ENCODE measurements around the gene PPARG. TPM values are rescaled to one million over a fixed set of nuclear protein-coding genes. Genes with fewer than 3 reads are reported as not detected.

The PPARG gene
- total RNA-seq, 2 experiments from 2014 or later = 0.20 TPM; not detected in 1

DNA sequence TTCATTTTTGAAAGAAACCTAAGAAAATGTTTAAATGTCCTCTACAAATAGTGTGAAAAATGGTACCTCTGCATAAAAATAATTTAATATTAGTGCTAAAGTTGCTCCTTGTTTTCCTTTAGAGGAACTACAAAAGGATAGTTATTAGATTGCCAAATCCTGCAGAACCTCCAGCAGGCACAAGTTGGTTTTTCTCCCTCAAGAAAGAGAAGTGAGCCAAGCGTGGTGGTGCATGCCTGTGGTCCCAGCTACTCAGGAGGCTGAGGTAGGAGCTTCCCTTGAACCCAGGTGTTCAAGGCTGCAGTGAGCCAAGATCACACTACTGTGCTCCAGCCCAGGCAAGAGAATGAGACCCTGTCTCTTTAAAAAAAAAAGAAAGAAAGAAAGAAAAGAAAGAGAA lies 110.4 kb downstream of the PPARG start:
- Mint-ChIP-seq H3K9me3 (no peaks in the 10 kb centered on the region), H3K36me3 (ENCODE audit: low read depth) (no peaks in the 10 kb centered on the region), H3K4me3 (no peak overlapping the region), H3K27me3 (ENCODE audit: low read depth) (peaks cover 17% of the 10 kb centered on the region), H3K4me1 (ENCODE audit: low read depth) (peaks cover 18% of the 10 kb centered on the region), H3K27ac (no peak overlapping the region)
- CTCF ChIA-PET = interaction anchor here (0.5 kb wide), 1 partner anchor 75 kb away, joined by 3 read pairs; no protein-coding TSS in a partner anchor
- DNase-seq = no peak
- intact Hi-C loops (cut with micrococcal nuclease) = no loop called here

DNA sequence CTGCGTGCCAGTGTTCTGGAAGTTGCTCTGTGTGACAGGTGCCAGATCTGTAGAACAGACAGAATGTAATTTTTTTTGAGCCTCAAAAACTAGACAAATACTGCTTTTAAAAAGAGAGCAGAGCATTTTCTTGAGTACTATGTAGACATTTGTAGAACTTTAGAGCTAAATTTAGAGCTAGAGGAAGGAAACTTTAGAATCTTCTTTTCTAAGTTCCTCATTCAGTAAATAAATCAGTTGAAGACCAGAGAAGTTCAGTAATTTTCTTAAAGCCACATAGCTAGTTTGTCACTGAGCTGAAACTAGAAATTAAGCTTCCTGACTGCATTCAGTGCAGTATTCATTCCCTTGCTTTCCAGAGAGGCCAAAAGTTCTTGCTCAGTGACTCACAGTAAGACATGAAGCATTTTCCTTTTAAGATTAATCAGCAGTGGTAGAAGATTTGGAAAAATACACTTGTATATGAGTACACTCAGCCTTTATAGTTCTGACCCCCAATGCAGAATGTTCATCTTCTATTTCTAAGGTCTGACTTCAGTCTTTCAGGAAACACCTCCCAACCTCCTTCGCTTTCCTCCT lies 111.8 kb downstream of the PPARG start:
- intact Hi-C loops (cut with micrococcal nuclease) = no loop called here
- Mint-ChIP-seq H3K36me3 (ENCODE audit: low read depth) (no peaks in the 10 kb centered on the region), H3K27me3 (ENCODE audit: low read depth) (peaks cover 18% of the 10 kb centered on the region), H3K9me3 (no peaks in the 10 kb centered on the region), H3K4me3 (no peak overlapping the region), H3K27ac (no peak overlapping the region), H3K4me1 (ENCODE audit: low read depth) (peaks cover 11% of the 10 kb centered on the region)
- CTCF ChIA-PET = interaction anchor here (0.7 kb wide), 1 partner anchor 72 kb away, joined by 3 read pairs; no protein-coding TSS in a partner anchor
- DNase-seq = no peak

DNA sequence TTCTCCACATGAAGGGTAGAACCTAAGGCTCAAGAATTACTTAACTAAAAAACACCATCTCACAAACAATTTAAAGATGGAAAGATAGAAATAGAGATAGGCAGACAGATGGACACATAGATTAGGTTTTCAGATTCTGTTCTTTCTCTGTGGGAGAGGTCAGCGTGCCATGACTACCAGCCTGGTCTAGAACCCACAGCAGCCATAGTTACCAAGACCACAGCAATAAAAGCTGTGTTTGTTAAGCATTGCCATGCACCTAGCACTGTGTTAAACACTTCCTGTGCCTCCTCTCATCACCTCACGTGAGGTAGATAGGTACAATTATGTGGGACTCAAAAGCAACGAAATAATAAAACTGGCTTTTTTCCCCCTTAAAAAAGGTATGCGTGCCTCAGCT lies 112.3 kb downstream of the PPARG start:
- no peak overlapping the region for H3K4me3 Mint-ChIP-seq
- DNase-seq = no peak

DNA sequence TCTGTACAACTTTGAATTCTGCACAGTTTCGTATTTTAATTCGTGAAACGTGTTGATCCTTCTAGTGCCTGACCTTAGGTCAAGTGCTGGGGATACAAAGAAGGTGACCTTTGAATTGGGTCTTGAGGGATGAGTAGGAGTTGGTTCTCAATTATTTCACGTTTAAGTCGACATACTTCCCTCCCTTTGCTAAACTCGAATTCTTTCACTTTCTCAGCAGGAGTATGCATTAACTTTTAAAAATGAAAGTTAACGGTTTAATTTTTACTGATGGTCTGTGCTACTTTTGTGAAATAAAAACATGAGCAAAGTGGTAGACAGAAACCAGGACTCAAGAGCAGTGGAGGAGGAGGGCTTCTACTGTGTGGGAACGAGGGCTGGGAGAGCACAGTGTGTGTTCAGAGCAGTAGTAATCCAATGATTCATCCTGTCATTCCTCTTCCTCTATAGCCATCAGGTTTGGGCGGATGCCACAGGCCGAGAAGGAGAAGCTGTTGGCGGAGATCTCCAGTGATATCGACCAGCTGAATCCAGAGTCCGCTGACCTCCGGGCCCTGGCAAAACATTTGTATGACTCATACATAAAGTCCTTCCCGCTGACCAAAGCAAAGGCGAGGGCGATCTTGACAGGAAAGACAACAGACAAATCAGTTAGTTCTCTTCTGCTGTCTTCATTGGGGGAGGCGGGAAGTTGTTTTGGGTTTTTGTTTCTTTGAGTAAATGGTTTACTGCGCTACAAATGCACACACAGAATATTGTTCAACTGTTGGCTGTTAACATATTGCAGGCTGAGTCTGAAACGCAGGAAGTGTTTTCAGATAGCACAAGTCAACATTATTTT lies 116.8 kb downstream of the PPARG start:
- Mint-ChIP-seq H3K4me3 (no peak overlapping the region), H3K27me3 (ENCODE audit: low read depth) (peaks cover 17% of the 10 kb centered on the region), H3K9me3 (no peaks in the 10 kb centered on the region), H3K27ac (no peak overlapping the region), H3K4me1 (ENCODE audit: low read depth) (peaks cover 6% of the 10 kb centered on the region), H3K36me3 (ENCODE audit: low read depth) (no peaks in the 10 kb centered on the region)
- intact Hi-C loops (cut with micrococcal nuclease) = no loop called here
- DNase-seq = no peak
- CTCF ChIA-PET = no interaction called here

More for the DNA sequence above, 112.3 kb downstream of the PPARG start:
- Mint-ChIP-seq H3K27ac (no peak overlapping the region), H3K27me3 (ENCODE audit: low read depth) (peaks cover 23% of the 10 kb centered on the region), H3K36me3 (ENCODE audit: low read depth) (no peaks in the 10 kb centered on the region), H3K4me1 (ENCODE audit: low read depth) (peaks cover 9% of the 10 kb centered on the region), H3K9me3 (no peaks in the 10 kb centered on the region)
- intact Hi-C loops (cut with micrococcal nuclease) = no loop called here
- CTCF ChIA-PET = no interaction called here

DNA sequence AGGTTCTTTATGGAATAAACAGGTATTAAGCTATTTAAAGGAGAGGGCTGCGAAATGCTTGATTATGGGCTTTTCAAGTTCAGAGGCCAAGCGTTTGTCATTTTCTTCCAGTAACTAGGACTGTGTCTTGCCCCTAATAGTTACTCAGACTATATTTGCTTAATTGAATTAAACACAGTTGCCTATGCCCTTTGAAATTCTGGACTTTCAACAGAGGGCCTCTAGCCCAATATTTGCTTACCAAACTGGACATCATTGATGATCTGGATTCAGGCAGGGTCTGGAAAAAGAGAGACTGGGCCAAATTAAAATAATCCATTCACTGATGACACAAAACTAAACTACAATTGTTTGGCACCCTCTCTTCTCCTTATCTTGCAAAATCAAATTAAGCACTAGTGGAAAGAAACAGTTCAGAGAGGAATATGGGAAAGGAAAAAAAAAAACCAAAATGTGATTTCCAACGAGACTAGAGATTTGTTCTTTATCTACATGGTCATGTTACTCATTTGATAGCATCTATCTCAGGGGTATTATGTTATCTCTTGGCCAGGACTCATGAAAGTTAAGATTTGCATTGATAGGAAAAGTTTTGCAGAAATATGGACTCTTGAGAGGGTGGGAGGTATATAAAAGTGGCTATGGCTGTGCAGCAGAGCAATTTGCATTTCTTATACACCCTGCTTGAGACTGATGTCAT lies 120.3 kb downstream of the PPARG start:
- Mint-ChIP-seq H3K36me3 (ENCODE audit: low read depth) (no peaks in the 10 kb centered on the region), H3K4me3 (no peak overlapping the region), H3K9me3 (no peaks in the 10 kb centered on the region), H3K4me1 (ENCODE audit: low read depth) (no peaks in the 10 kb centered on the region), H3K27me3 (ENCODE audit: low read depth) (peaks cover 17% of the 10 kb centered on the region), H3K27ac (no peak overlapping the region)
- CTCF ChIA-PET = no interaction called here
- DNase-seq = no peak
- intact Hi-C loops (cut with micrococcal nuclease) = no loop called here

DNA sequence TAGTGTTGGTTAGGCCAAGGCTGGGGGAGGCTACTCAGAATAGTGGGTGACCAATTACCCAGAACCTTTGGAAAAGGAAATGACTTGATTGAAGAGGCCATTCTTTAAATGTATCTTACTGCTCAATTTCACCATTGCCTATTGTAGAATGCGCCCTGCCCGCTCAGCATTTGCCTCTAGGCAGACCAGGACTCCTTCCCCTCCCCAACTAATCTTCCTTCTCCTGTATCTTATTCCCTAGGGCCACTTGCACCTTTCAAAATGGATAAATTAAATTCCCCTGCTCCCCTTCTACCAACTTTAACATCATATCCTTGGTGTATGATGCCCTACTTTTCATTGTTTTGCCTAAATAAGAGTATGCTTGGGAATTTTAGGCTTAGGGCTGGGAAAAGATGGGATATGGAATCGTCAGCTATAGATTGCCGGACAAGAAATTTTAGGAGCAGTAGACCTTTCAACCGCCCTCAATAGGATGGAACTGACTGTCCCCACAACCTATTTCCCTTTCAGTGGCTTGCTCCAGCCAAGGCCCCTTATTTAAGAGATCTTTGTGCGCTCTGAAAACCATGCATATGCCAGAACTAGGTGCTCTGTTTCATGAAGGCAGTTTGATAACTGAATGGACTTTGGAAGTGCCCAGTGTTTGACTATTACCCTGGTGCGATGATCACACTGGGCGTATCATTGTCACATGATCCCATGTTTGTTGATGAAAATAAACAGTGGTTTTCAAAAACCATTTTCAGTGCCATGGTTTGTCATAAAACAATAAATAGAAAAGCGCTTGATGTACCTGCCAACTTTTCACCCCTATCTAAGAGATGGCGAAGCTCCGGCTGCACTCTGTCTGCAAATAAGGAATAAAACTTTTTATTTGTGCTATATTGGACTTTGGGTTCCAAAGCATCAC lies 121.1 kb downstream of the PPARG start:
- no peaks in the 10 kb centered on the region for H3K36me3 Mint-ChIP-seq (ENCODE audit: low read depth)
- no peak overlapping the region for H3K4me3 Mint-ChIP-seq
- no peak for DNase-seq
- CTCF ChIA-PET = no interaction called here
- intact Hi-C loops (cut with micrococcal nuclease) = no loop called here
- no peak overlapping the region for H3K27ac Mint-ChIP-seq
- peaks cover 17% of the 10 kb centered on the region for H3K27me3 Mint-ChIP-seq (ENCODE audit: low read depth)
- peaks cover 1% of the 10 kb centered on the region for H3K4me1 Mint-ChIP-seq (ENCODE audit: low read depth)
- no peaks in the 10 kb centered on the region for H3K9me3 Mint-ChIP-seq

DNA sequence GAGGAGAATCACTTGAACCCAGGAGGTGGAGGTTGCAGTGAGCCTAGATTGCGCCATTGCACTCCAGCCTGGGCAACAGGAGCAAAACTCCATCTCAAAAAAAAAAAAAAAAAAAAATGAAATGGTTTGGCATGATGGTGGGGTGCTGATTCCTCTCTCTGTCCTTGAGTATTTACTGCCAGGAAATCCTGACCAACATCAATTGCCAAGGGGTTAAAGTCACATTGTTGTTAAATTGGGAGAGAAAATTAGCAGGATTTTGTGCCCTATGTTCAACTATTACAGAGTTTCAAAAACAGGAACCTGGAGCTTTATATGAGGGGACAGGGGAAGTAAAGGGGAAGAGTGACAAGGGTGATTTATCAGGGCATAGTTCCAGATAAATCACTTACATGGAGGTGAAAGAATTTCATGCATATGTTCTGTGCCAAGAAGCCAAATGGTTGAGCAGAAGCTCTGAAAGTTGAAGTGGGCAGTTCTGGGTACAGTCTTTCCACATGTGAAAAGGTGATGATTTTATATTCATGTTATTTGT lies 124.9 kb downstream of the PPARG start:
- intact Hi-C loops (cut with micrococcal nuclease) = no loop called here
- H3K27ac Mint-ChIP-seq = no peak overlapping the region
- CTCF ChIA-PET = no interaction called here

DNA sequence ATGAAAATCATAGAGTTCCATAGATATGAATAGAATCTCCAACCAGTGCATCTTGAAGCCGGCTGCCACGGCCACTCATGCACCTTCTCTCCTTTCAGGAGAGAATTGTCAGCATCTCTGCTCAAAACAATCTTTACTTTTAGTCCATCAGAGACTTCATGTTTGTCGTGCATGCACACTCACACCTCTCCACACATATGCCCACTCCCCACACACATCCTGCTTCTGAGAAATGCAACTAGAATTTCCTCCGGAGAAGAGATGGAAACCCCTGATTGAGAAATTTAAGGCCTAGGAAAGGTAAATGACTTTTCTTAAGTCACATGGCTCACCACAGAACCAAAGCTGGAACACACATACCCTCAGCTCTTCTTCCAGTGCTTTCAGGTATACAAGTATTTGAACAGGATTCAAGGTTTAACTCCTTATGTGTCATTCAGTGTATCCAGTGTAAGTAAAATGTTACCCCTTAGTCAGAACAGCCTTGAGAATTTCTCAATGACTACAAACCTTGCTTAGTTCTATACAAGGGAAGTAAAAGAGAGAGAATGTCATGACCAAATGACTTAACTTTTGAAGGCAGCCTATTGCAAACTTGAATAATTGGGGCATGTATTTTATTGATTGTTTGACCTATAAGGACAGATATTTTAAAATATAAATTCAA lies 126.3 kb downstream of the PPARG start:
- DNase-seq = no peak
- intact Hi-C loops (cut with micrococcal nuclease) = no loop called here
- Mint-ChIP-seq H3K27ac (no peak overlapping the region), H3K4me3 (no peak overlapping the region), H3K4me1 (ENCODE audit: low read depth) (peaks cover 3% of the 10 kb centered on the region), H3K36me3 (ENCODE audit: low read depth) (no peaks in the 10 kb centered on the region), H3K9me3 (no peaks in the 10 kb centered on the region), H3K27me3 (ENCODE audit: low read depth) (no peaks in the 10 kb centered on the region)
- CTCF ChIA-PET = no interaction called here

More for the DNA sequence above, 124.9 kb downstream of the PPARG start:
- Mint-ChIP-seq H3K4me3 (no peak overlapping the region), H3K4me1 (ENCODE audit: low read depth) (peaks cover 3% of the 10 kb centered on the region), H3K36me3 (ENCODE audit: low read depth) (no peaks in the 10 kb centered on the region), H3K27me3 (ENCODE audit: low read depth) (peaks cover 2% of the 10 kb centered on the region), H3K9me3 (no peaks in the 10 kb centered on the region)
- no peak for DNase-seq

DNA sequence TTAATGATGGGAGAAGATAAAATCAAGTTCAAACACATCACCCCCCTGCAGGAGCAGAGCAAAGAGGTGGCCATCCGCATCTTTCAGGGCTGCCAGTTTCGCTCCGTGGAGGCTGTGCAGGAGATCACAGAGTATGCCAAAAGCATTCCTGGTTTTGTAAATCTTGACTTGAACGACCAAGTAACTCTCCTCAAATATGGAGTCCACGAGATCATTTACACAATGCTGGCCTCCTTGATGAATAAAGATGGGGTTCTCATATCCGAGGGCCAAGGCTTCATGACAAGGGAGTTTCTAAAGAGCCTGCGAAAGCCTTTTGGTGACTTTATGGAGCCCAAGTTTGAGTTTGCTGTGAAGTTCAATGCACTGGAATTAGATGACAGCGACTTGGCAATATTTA lies 127.9 kb downstream of the PPARG start:
- Mint-ChIP-seq H3K4me3 (no peak overlapping the region), H3K9me3 (no peaks in the 10 kb centered on the region), H3K4me1 (ENCODE audit: low read depth) (peaks cover 9% of the 10 kb centered on the region), H3K27me3 (ENCODE audit: low read depth) (no peaks in the 10 kb centered on the region), H3K27ac (no peak overlapping the region), H3K36me3 (ENCODE audit: low read depth) (no peaks in the 10 kb centered on the region)
- no peak for DNase-seq
- intact Hi-C loops (cut with micrococcal nuclease) = no loop called here
- CTCF ChIA-PET = no interaction called here

DNA sequence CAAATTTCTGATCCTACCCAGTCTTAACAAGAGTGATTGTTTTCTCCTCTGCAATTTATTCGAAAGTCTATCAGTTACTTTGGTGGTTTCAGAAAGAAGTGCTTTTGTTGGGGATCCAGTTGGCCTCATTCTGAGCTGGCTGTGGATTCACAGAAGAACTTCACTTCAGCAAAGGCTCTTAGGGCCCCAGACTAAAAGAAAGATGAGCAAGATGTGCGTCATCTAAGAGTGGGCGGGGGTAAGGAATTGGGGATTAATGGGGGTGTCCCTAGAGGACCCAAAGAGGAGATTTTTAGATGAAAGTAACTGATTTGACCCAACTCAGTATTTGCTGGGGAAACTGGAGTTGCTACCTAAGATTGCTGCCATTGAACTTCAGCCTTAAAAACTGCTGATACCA lies 131.5 kb downstream of the PPARG start:
- intact Hi-C loops (cut with micrococcal nuclease) = no loop called here
- Mint-ChIP-seq H3K4me3 (no peak overlapping the region), H3K27me3 (ENCODE audit: low read depth) (peaks cover 4% of the 10 kb centered on the region), H3K9me3 (no peaks in the 10 kb centered on the region), H3K4me1 (ENCODE audit: low read depth) (peaks cover 15% of the 10 kb centered on the region), H3K27ac (no peak overlapping the region), H3K36me3 (ENCODE audit: low read depth) (no peaks in the 10 kb centered on the region)
- peak; percentile 44 for DNase-seq
- CTCF ChIA-PET = no interaction called here

DNA sequence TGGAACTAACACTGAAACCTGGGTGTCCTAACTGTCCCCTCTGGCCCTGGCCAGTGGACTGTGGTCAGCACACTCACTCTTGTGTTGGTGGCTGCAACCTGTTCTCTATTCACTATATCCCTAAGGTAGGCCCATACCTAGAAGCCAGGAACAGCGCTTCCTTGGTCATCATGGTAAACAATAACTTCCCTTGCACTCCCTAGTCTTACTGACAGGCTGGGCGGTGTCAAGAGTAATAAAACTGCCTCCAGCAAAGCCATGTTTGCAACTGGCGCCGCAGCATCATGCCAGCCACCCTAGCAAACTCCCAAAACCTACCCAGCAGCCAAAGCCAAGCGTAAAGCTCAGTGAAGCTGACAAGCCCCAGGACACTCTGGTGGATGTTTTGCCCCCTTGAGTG lies 132.3 kb downstream of the PPARG start:
- no peaks in the 10 kb centered on the region for H3K9me3 Mint-ChIP-seq
- H3K27me3 Mint-ChIP-seq (ENCODE audit: low read depth) = peaks cover 7% of the 10 kb centered on the region
- intact Hi-C loops (cut with micrococcal nuclease) = no loop called here
- H3K36me3 Mint-ChIP-seq (ENCODE audit: low read depth) = no peaks in the 10 kb centered on the region
- no peak for DNase-seq
- no peak overlapping the region for H3K4me3 Mint-ChIP-seq
- H3K27ac Mint-ChIP-seq = no peak overlapping the region
- peaks cover 15% of the 10 kb centered on the region for H3K4me1 Mint-ChIP-seq (ENCODE audit: low read depth)
- CTCF ChIA-PET = no interaction called here

Data from activated naive CD4-positive, alpha-beta T cell treated with anti-CD3 and anti-CD28 coated beads for 36 hours (primary cell).